BJ (cell line): Measurements from ENCODE around the gene EHD2. TPM values are rescaled to one million over a fixed set of nuclear protein-coding genes. Genes with fewer than 3 reads are reported as not detected.

Experiments
- CTCF ChIA-PET: fragments of 350-600 bp; formaldehyde crosslinking; extraction: SDS; loops from one replicate; lab custom pipeline; 2021; ENCODE audit warnings: antibody characterized with exemption, inconsistent platforms; lab: Yijun Ruan, JAX
- POLR2A ChIA-PET: fragments of 300-600 bp; sonication (Branson Sonifier 250); formaldehyde crosslinking; extraction: SDS; loops from one replicate; lab custom pipeline; 2021; ENCODE audit warnings: antibody characterized with exemption; lab: Charles Lee
- DNase-seq: peaks from one replicate; pipeline ENCODE4 v3.0.0-alpha.2; 2011; ENCODE audit warnings: low read depth
- H3K27me3 ChIP-seq: 2 replicates; pipeline ENCODE4 v1.6.0; 2011; ENCODE audit warnings: low read length; ENCODE audit not compliant: control insufficient read depth, insufficient read depth
- H3K36me3 ChIP-seq: 2 replicates; pipeline ENCODE4 v1.5.1; 2011; ENCODE audit warnings: low read length; ENCODE audit not compliant: control insufficient read depth, insufficient read depth
- H3K4me3 ChIP-seq: 2 replicates; pipeline ENCODE4 v1.5.1; 2011; ENCODE audit warnings: low read depth, mild to moderate bottlenecking, control low read depth, low read length
- polyA plus RNA-seq: library from polyadenylated mRNA; depleted of rRNA; stranded (reverse); fragments of >200 nt; gene quantifications from 2 replicates; pipeline ENCODE4 v1.2.3, GENCODE V29; 2011
- TF ChIP-seq, protein P1 (sequence below): IDR thresholded peaks from 2 replicates; pipeline ENCODE4 v1.5.1; 2011; ENCODE audit warnings: low read depth, mild to moderate bottlenecking, control low read depth, inconsistent platforms, low read length, moderate library complexity; ENCODE audit not compliant: insufficient read depth

Gene EHD2
- polyA plus RNA-seq, 1 experiment, result 132 TPM

DNA sequence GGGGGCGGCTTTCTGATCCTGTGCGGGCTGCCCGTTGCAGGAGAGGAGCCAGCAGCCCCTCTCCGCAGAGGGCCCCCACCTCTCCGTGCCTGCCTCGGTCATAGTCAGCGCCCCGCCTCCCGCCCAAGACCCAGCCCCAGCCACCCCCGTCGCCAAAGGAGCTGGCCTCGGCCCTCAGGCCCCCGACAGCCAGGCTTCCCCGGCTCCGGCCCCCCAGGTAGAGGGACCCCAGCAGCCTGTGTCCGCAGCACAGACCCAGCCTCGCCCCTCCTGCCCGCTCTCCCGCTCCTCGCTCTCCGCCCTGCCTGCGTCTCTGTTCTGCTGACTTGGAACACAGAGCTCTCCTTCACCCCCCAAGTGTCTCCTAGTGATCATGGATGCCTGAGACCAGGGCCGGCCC, 31.3 kb upstream of the EHD2 start:
- no peak for DNase-seq
- ChIA-PET CTCF (no interaction called here), POLR2A (no interaction called here)
- TF ChIP-seq, protein P1, sequence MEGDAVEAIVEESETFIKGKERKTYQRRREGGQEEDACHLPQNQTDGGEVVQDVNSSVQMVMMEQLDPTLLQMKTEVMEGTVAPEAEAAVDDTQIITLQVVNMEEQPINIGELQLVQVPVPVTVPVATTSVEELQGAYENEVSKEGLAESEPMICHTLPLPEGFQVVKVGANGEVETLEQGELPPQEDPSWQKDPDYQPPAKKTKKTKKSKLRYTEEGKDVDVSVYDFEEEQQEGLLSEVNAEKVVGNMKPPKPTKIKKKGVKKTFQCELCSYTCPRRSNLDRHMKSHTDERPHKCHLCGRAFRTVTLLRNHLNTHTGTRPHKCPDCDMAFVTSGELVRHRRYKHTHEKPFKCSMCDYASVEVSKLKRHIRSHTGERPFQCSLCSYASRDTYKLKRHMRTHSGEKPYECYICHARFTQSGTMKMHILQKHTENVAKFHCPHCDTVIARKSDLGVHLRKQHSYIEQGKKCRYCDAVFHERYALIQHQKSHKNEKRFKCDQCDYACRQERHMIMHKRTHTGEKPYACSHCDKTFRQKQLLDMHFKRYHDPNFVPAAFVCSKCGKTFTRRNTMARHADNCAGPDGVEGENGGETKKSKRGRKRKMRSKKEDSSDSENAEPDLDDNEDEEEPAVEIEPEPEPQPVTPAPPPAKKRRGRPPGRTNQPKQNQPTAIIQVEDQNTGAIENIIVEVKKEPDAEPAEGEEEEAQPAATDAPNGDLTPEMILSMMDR, result no peak
- H3K27me3 ChIP-seq, result no peaks in the 10 kb centered on the region
- no peak overlapping the region for H3K4me3 ChIP-seq
- H3K36me3 ChIP-seq, result peaks cover 14% of the 10 kb centered on the region

DNA sequence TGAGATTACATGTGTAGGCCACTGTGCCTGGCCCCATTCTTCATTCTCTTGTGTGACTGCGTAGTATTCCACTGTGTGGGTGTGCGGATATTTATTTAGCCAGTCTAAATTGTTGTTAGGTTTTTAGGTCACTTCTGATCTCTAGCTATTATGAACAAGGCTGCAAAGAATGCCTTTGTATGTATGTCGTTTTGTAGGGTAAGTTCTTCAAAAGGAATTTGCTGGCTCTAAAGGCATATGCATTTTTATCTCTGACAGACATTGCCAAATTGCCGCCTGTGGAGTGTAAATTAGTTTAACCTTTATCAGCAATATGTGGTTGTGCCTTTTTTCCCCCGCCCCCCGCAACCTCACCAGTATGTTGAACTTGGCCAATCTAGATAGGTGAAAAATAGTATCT, 30.3 kb upstream of the EHD2 start:
- DNase-seq, result no peak
- Histone ChIP-seq H3K4me3 (no peak overlapping the region), H3K36me3 (peaks cover 14% of the 10 kb centered on the region), H3K27me3 (no peaks in the 10 kb centered on the region)
- ChIA-PET CTCF (no interaction called here), POLR2A (no interaction called here)
- TF ChIP-seq, protein P1, result no peak

DNA sequence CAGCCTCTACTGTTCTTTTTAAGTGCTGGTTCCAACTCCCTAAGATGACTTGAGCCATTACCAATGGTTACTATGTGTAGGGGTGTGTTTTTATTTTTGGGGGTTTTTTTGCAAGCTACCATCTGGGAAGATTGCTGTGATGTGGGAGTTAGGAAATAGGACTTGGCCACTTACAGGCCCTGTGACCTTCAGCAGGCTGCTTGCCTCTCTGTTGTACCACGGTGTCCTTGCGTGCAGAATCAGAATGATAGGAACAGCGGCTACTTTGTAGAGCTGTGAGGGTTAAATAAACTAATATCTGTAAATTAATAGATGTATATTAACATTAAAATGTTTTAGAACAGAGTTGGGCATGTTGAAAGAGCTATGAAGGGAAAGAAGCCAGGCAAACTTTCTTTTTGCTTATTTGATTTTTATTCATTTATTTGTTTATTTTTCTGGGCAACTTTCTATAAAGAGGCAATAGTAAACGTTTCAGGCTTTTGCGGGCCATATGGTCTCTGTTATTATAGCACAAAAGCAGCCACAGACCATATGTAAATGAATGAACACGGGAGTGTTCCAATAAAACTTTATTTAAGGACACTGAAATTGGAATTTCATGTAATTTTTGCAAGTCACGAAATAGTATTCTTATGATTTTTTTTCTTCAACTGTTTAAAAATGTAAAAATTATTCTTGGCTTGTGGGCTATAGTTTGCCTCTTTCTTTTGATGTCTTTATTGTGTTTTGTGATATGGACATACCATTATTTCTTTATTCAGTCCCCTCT, 26.4 kb upstream of the EHD2 start:
- H3K36me3 ChIP-seq, result peaks cover 4% of the 10 kb centered on the region
- H3K4me3 ChIP-seq, result no peak overlapping the region
- POLR2A ChIA-PET, result no interaction called here
- no peak for DNase-seq
- CTCF ChIA-PET, result interaction anchor here (0.8 to 1.8 kb wide), 4 partner anchors 9 to 171 kb away, joined by 3 to 5 read pairs (median 3); no protein-coding TSS in a partner anchor
- TF ChIP-seq, protein P1, result no peak
- H3K27me3 ChIP-seq, result no peaks in the 10 kb centered on the region

DNA sequence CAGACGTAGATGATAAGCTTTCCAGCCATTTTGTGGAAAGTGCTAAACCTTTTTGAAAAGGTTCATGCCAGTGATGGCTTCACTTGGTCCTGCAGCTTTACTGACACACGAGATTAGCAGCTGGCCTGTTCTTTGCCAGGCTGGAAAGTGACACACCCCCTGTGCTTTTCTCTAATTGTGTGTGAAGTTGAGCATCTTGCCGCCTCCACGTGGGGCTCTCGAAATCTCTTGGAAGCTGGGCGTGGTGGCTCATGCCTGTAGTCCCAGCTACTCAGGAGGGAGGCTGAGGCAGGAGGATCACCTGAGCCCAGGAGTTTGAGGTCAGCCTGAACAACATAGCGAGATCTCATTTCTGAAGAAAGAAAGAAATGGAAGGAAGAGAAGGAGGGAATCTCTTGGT, 25.3 kb upstream of the EHD2 start:
- TF ChIP-seq, protein P1, result no peak
- no peak for DNase-seq
- Histone ChIP-seq H3K27me3 (no peaks in the 10 kb centered on the region), H3K36me3 (peaks cover 8% of the 10 kb centered on the region), H3K4me3 (no peak overlapping the region)
- POLR2A ChIA-PET, result no interaction called here
- CTCF ChIA-PET, result interaction anchor here (0.7 to 1.2 kb wide), 2 partner anchors 11 to 128 kb away, joined by 3 read pairs; no protein-coding TSS in a partner anchor

DNA sequence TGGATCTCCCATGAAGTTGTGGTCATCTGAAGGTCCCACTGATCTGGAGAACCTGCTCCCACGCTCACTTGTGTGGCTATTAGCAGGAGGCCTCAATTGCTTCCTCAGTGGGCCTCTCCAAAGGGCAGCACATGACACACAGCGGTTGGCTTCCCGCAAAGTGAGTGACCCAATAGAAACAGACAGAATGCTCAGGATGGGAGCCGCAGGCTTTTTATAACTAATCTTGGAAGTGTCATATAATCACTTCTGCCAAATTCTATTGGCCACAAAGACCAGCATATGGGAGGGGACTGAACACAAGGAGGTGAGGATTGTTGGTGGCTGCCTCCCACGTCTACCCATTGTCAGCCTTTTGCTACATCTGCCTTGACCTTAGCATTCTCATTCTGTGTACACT, 22.1 kb upstream of the EHD2 start:
- peaks cover 16% of the 10 kb centered on the region for H3K36me3 ChIP-seq
- TF ChIP-seq, protein P1, result no peak
- H3K4me3 ChIP-seq, result no peak overlapping the region
- DNase-seq, result no peak
- POLR2A ChIA-PET, result no interaction called here
- CTCF ChIA-PET, result interaction anchor here (1.5 to 1.9 kb wide), 3 partner anchors 9 to 176 kb away, joined by 4 to 6 read pairs (median 5); partner anchors contain the start of gene NAPA
- no peaks in the 10 kb centered on the region for H3K27me3 ChIP-seq
